GM12878 (cell line): ENCODE measurements around the gene ZP4. TPM values are rescaled to one million over a fixed set of nuclear protein-coding genes. Genes with fewer than 3 reads are reported as not detected.

ENCODE experiments used
- ATAC-seq: fragments of 200-7000 bp; cut with Tn5 transposase; 3 replicates; pipeline ENCODE4 v1.9.1; 2020; ENCODE audit warnings: mild to moderate bottlenecking, moderate library complexity
- BruUV-seq: library from RNA; stranded (reverse); fragments of 400-500 nt; replicated peaks from 2 replicates; lab custom pipeline; 2021; lab: Mats Ljungman, UMichigan
- CTCF ChIA-PET: fragments of 300-600 bp; sonication (Branson Sonifier 250); formaldehyde crosslinking; extraction: SDS; loops from one replicate; lab custom pipeline; 2021; ENCODE audit warnings: inconsistent platforms; lab: Yijun Ruan, JAX
- POLR2A ChIA-PET: fragments of 350-600 bp; formaldehyde crosslinking; extraction: SDS; loops from one replicate; lab custom pipeline; 2021; ENCODE audit warnings: inconsistent platforms; lab: Charles Lee
- RAD21 ChIA-PET: fragments of 300-600 bp; sonication (Branson Sonifier 250); formaldehyde crosslinking; loops from one replicate; lab custom pipeline; 2023; ENCODE audit warnings: antibody characterized with exemption; ENCODE audit not compliant: unreplicated experiment; lab: Charles Lee
- SMC1A ChIA-PET: fragments of 300-600 bp; sonication (Branson Sonifier 250); formaldehyde crosslinking; loops from one replicate; lab custom pipeline; 2023; ENCODE audit not compliant: unreplicated experiment, uncharacterized antibody; lab: Charles Lee
- DNase-seq: peaks from one replicate; pipeline ENCODE4 v3.0.0-alpha.2; 2011; ENCODE audit warnings: low read depth, low spot score
- FAIRE-seq: peaks from 3 replicates; lab custom pipeline; 2011; peaks lifted over from hg19 to GRCh38; lab: Jason Lieb, UNC
- H2AFZ ChIP-seq: 2 replicates; pipeline ENCODE4 v1.6.0; 2011; ENCODE audit warnings: low read depth, low read length, control low read depth; ENCODE audit not compliant: control insufficient read depth
- H3K27ac ChIP-seq: 2 replicates; pipeline ENCODE4 v1.5.1; 2011; ENCODE audit warnings: control low read depth; ENCODE audit not compliant: control insufficient read depth, insufficient read depth
- H3K27me3 ChIP-seq, 2 experiments: replicated peaks in 1 of 2; 2 replicates each; pipeline versions ENCODE4 v1.6.0 to v1.6.1; 2011; ENCODE audit warnings: low read length in 1 of 2; ENCODE audit not compliant: control insufficient read depth in 2 of 2, insufficient read depth in 2 of 2
- H3K36me3 ChIP-seq, 2 experiments: 2 replicates each; pipeline ENCODE4 v1.5.1; 2011; ENCODE audit warnings: low read length in 1 of 2; ENCODE audit not compliant: control insufficient read depth in 2 of 2, insufficient read depth in 2 of 2
- H3K4me1 ChIP-seq: 2 replicates; pipeline ENCODE4 v1.6.1; 2011; ENCODE audit warnings: mild to moderate bottlenecking, low read length, moderate library complexity, mixed read lengths; ENCODE audit not compliant: control insufficient read depth, insufficient read depth
- H3K4me2 ChIP-seq: 2 replicates; pipeline ENCODE4 v1.6.0; 2011; ENCODE audit warnings: control low read depth; ENCODE audit not compliant: control insufficient read depth, insufficient read depth
- H3K4me3 ChIP-seq: fragments of 200-600 bp; sonication (generic); 2 replicates; pipeline ENCODE4 v1.5.1; 2016
- H3K79me2 ChIP-seq: 2 replicates; pipeline ENCODE4 v1.6.0; 2011; ENCODE audit warnings: low read length; ENCODE audit not compliant: control insufficient read depth, insufficient read depth
- H3K9ac ChIP-seq: 2 replicates; pipeline ENCODE4 v1.8.0; 2011; ENCODE audit warnings: low read length, control low read depth, mixed read lengths; ENCODE audit not compliant: control insufficient read depth, insufficient read depth
- H3K9me3 ChIP-seq: replicated peaks from 3 replicates; pipeline ENCODE4 v1.5.1; 2011; ENCODE audit warnings: mild to moderate bottlenecking, low read length; ENCODE audit not compliant: control insufficient read depth, insufficient read depth
- H4K20me1 ChIP-seq: 2 replicates; pipeline ENCODE4 v1.6.0; 2011; ENCODE audit not compliant: control insufficient read depth, insufficient read depth
- BHLHE40 ChIP-seq, 2 experiments: fragments of 450-650 bp in 1 of 2; IDR thresholded peaks; 2 replicates each; pipeline ENCODE4 v1.6.1; 2011 to 2017; ENCODE audit warnings: low read depth in 2 of 2, borderline replicate concordance in 1 of 2, improper control_type of control experiment in 1 of 2, low read length in 1 of 2, mild to moderate bottlenecking in 1 of 2
- CBX3 ChIP-seq: fragments of 200-600 bp; sonication (generic); IDR thresholded peaks from 2 replicates; pipeline ENCODE4 v1.6.1; 2016; ENCODE audit warnings: low read depth, borderline replicate concordance
- CEBPB ChIP-seq, 2 experiments: fragments of 150-350 bp in 1 of 2; IDR thresholded peaks; 2 replicates each; pipeline ENCODE4 v1.6.1; 2012 to 2014; ENCODE audit warnings: low read depth in 2 of 2, low read length in 2 of 2, borderline replicate concordance in 1 of 2, inconsistent platforms in 1 of 2
- DPF2 ChIP-seq: fragments of 450-650 bp; IDR thresholded peaks from 2 replicates; pipeline ENCODE4 v1.6.1; 2017; ENCODE audit warnings: mild to moderate bottlenecking
- ETV6 ChIP-seq, 2 experiments: fragments of 450-650 bp in 1 of 2; IDR thresholded peaks in 1 of 2; conservative IDR thresholded peaks in 1 of 2; 2 replicates each; pipeline ENCODE4 v1.6.1; 2014; ENCODE audit warnings: antibody characterized with exemption in 1 of 2, borderline replicate concordance in 1 of 2, low read depth in 1 of 2, mild to moderate bottlenecking in 1 of 2, moderate library complexity in 1 of 2
- HDGF ChIP-seq: fragments of 450-650 bp; IDR thresholded peaks from 2 replicates; pipeline ENCODE4 v1.6.1; 2016; ENCODE audit warnings: antibody characterized with exemption
- MTA2 ChIP-seq: fragments of 450-650 bp; IDR thresholded peaks from 2 replicates; pipeline ENCODE4 v1.6.1; 2016; ENCODE audit warnings: low read depth, mild to moderate bottlenecking, moderate library complexity
- NR2F1 ChIP-seq: fragments of 450-650 bp; conservative IDR thresholded peaks from 2 replicates; pipeline ENCODE4 v1.6.1; 2017; ENCODE audit warnings: mild to moderate bottlenecking
- NRF1 ChIP-seq: conservative IDR thresholded peaks from 2 replicates; pipeline ENCODE4 v1.6.1; 2011; ENCODE audit warnings: mild to moderate bottlenecking, low read depth, low read length, improper control_type of control experiment
- PML ChIP-seq: IDR thresholded peaks from 2 replicates; pipeline ENCODE4 v1.6.1; 2012; ENCODE audit warnings: low read length, inconsistent platforms
- POLR2A ChIP-seq: IDR thresholded peaks from 2 replicates; pipeline ENCODE4 v1.6.1; 2011; ENCODE audit warnings: low read depth, mild to moderate bottlenecking, low read length
- SIN3A ChIP-seq: IDR thresholded peaks from 2 replicates; pipeline ENCODE4 v1.6.1; 2012; ENCODE audit warnings: low read depth, low read length, improper control_type of control experiment
- STAT1 ChIP-seq: fragments of 450-650 bp; conservative IDR thresholded peaks from 2 replicates; pipeline ENCODE4 v1.6.1; 2014; ENCODE audit warnings: antibody characterized with exemption, mild to moderate bottlenecking
- TARDBP ChIP-seq: IDR thresholded peaks from 2 replicates; pipeline ENCODE4 v1.6.1; 2016; ENCODE audit warnings: borderline replicate concordance
- TCF12 ChIP-seq: IDR thresholded peaks from 2 replicates; pipeline ENCODE4 v1.6.1; 2011; ENCODE audit warnings: low read depth, mild to moderate bottlenecking, low read length
- ZNF274 ChIP-seq: IDR thresholded peaks from one replicate; pipeline ENCODE4 v1.8.0; 2011; ENCODE audit not compliant: insufficient read length, insufficient read depth
- ZNF384 ChIP-seq: IDR thresholded peaks from 2 replicates; pipeline ENCODE4 v1.6.1; 2012; ENCODE audit warnings: low read depth, mild to moderate bottlenecking, low read length, improper control_type of control experiment, borderline replicate concordance
- WGBS: methylation state at CpG from one replicate; pipeline ENCODE4 v1.1.6; 2016; ENCODE audit warnings: low lambda C conversion rate; ENCODE audit not compliant: insufficient replicate concordance, insufficient coverage; ENCODE audit errors: missing lambda C conversion rate; 5-methylcytosine and 5-hydroxymethylcytosine counted together
- in situ Hi-C: fragments of 300-500 bp; cut with MboI; formaldehyde crosslinking; loops from 9 replicates; pipeline ENCODE4 v1.14.3; 2018; ENCODE audit warnings: mixed read lengths
- intact Hi-C: fragments of 100-400 bp; cut with micrococcal nuclease; formaldehyde crosslinking; loops from one replicate; pipeline ENCODE4 v1.14.2; 2022; ENCODE audit not compliant: unreplicated experiment
- polyA plus RNA-seq, 11 experiments: library from polyadenylated mRNA; depleted of rRNA in 4 of 11; unstranded in 6 of 11; stranded (reverse) in 5 of 11; fragments of >200 nt; fragmentation: Nextera tagmentation in 4 of 11; fragmentation: Illumina TruSeq in 1 of 11; extraction: Ambion mirVana in 4 of 11; extraction: Trizol in 1 of 11; gene quantifications; 1 replicate in 1 of 11; 2 replicates in 10 of 11; pipeline versions ENCODE4 v1.2.1 to v1.2.3, GENCODE V29; 2011 to 2016; ENCODE audit warnings: inconsistent platforms in 2 of 11, missing spikeins in 2 of 11, low read depth in 1 of 11
- total RNA-seq, 4 experiments: library from RNA; depleted of rRNA in 3 of 4; stranded (reverse); fragments of >200 nt in 3 of 4; fragmentation: Illumina TruSeq in 1 of 4; extraction: Trizol in 1 of 4; gene quantifications; 2 replicates each; pipeline versions ENCODE4 v1.2.1 to v1.2.3, GENCODE V29; 2013 to 2021
- TF ChIP-seq, protein P1 (sequence below): IDR thresholded peaks from 2 replicates; pipeline ENCODE4 v1.6.1; 2011; ENCODE audit warnings: borderline replicate concordance, low read depth, mild to moderate bottlenecking, moderate library complexity, mixed read lengths, low read length; ENCODE audit not compliant: insufficient read depth; ENCODE audit errors: extremely low read length
- TF ChIP-seq, protein P2 (sequence below): fragments of 450-650 bp; IDR thresholded peaks from 2 replicates; pipeline ENCODE4 v1.6.1; 2017; ENCODE audit warnings: mild to moderate bottlenecking, moderate library complexity

Gene ZP4
- total and polyA plus RNA-seq, 10 of the 15 experiments (the other 5 are each of a cell fraction or from before 2014, with no cell fraction given): 0.23 TPM; not detected in 9

DNA sequence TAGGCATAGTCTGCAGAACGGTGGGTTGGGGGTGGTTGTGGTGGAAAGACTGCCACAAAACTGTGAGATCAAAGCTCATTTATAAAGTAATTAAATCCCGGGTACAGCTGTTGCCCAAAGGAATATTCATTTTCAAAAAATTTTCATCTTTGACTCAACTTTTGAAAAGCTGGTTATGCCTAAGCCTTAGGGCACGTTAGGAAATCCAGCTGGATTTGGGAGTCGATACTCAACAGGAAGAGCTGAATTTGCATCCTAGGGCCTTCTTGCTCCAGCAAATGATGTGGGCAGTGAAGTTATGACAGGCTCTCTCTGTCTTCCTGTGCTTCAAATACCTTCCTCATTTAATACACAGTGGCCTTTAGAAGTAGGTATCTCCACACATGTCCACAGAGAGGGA lies 31.7 kb downstream of the ZP4 start:
- intact Hi-C loops: loop anchor here (10.0 kb wide), 1 partner anchor 64 kb away; no protein-coding TSS in a partner anchor
- H3K27me3 ChIP-seq: no peaks in the 10 kb centered on the region
- no peaks in the 10 kb centered on the region for H3K36me3 ChIP-seq
- ChIA-PET SMC1A (interaction anchor here (0.6 kb wide), 1 partner anchor 242 kb away, joined by 3 read pairs; no protein-coding TSS in a partner anchor), CTCF (interaction anchor here (0.5 to 1.3 kb wide), 3 partner anchors 11 to 990 kb away, joined by 3 to 4 read pairs (median 3); no protein-coding TSS in a partner anchor), POLR2A (no interaction called here), RAD21 (no interaction called here)
- no peak for TF ChIP-seq NR2F1
- TF ChIP-seq ETV6 (conservative IDR thresholded peaks at IDR 0.05 in 1 of 2, IDR thresholded peaks at IDR 0.05 in 1 of 2; ENCODE audit: borderline replicate concordance in 1 of 2, low read depth in 1 of 2): no peak
- TF ChIP-seq ZNF274: no peak
- TF ChIP-seq STAT1: no peak
- TF ChIP-seq POLR2A: no peak
- TF ChIP-seq, protein P1, sequence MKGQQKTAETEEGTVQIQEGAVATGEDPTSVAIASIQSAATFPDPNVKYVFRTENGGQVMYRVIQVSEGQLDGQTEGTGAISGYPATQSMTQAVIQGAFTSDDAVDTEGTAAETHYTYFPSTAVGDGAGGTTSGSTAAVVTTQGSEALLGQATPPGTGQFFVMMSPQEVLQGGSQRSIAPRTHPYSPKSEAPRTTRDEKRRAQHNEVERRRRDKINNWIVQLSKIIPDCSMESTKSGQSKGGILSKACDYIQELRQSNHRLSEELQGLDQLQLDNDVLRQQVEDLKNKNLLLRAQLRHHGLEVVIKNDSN: no peak
- TF ChIP-seq CBX3: no peak
- TF ChIP-seq NRF1: no peak
- no peak for TF ChIP-seq ZNF384
- no peak for TF ChIP-seq PML
- TF ChIP-seq MTA2: no peak
- no peak for TF ChIP-seq HDGF
- no peak for TF ChIP-seq DPF2
- TF ChIP-seq, protein P2, sequence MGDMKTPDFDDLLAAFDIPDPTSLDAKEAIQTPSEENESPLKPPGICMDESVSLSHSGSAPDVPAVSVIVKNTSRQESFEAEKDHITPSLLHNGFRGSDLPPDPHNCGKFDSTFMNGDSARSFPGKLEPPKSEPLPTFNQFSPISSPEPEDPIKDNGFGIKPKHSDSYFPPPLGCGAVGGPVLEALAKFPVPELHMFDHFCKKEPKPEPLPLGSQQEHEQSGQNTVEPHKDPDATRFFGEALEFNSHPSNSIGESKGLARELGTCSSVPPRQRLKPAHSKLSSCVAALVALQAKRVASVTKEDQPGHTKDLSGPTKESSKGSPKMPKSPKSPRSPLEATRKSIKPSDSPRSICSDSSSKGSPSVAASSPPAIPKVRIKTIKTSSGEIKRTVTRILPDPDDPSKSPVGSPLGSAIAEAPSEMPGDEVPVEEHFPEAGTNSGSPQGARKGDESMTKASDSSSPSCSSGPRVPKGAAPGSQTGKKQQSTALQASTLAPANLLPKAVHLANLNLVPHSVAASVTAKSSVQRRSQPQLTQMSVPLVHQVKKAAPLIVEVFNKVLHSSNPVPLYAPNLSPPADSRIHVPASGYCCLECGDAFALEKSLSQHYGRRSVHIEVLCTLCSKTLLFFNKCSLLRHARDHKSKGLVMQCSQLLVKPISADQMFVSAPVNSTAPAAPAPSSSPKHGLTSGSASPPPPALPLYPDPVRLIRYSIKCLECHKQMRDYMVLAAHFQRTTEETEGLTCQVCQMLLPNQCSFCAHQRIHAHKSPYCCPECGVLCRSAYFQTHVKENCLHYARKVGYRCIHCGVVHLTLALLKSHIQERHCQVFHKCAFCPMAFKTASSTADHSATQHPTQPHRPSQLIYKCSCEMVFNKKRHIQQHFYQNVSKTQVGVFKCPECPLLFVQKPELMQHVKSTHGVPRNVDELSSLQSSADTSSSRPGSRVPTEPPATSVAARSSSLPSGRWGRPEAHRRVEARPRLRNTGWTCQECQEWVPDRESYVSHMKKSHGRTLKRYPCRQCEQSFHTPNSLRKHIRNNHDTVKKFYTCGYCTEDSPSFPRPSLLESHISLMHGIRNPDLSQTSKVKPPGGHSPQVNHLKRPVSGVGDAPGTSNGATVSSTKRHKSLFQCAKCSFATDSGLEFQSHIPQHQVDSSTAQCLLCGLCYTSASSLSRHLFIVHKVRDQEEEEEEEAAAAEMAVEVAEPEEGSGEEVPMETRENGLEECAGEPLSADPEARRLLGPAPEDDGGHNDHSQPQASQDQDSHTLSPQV: no peak
- TF ChIP-seq BHLHE40 (IDR thresholded peaks at IDR 0.05; ENCODE audit: borderline replicate concordance in 1 of 2, low read depth in 2 of 2, low read length in 1 of 2): no peak
- TF ChIP-seq TCF12: no peak
- no peak for TF ChIP-seq CEBPB (IDR thresholded peaks at IDR 0.05; ENCODE audit: borderline replicate concordance in 1 of 2, low read depth in 2 of 2, low read length in 2 of 2)
- no peak for TF ChIP-seq TARDBP
- no peak for TF ChIP-seq SIN3A
- WGBS: 2% methylated on average over 4 of the region's 4 CpGs
- H3K4me3 ChIP-seq: no peak overlapping the region
- no peak overlapping the region for H3K27ac ChIP-seq
- H3K79me2 ChIP-seq: no peaks in the 10 kb centered on the region
- H2AFZ ChIP-seq: no peak overlapping the region
- no peaks in the 10 kb centered on the region for H3K9me3 ChIP-seq
- no peak overlapping the region for H3K9ac ChIP-seq
- in situ Hi-C loops: no loop called here
- FAIRE-seq (no peak), ATAC-seq (no peak), DNase-seq (no peak)
- H4K20me1 ChIP-seq: no peaks in the 10 kb centered on the region
- no peak overlapping the region for H3K4me2 ChIP-seq
- no TSS peak for BruUV-seq
- no peaks in the 10 kb centered on the region for H3K4me1 ChIP-seq
